ENCODE data around the gene MRAS. TPM values are rescaled to one million over a fixed set of nuclear protein-coding genes. Genes with fewer than 3 reads are reported as not detected.

The MRAS gene
- total RNA-seq, 4 donors from 2014 or later: 35.6 to 59.2 (median 45.8) TPM

DNA sequence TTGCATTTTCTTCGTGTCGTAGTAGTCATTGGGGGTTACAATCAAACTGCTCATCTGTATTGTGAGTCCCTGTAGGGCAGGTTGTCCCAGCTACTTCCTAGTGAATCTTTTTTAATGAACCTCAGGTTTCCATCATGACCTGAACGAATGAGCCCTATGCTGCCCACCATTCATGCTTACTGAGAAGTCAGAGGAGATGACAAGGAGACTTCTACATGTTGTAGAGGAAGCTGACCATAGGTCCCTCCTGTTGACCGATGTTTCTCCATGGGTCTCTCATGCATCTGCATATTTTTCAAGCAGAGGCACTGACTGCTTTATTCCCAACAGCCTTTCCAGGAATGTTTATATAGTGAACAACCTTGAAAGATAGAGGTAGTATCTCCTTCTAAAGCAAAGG lies 13.8 kb upstream of the MRAS start:
- no peaks in the 10 kb centered on the region for H3K36me3 ChIP-seq
- H3K4me3 ChIP-seq: no peak overlapping the region
- intact Hi-C loops (cut with DNase I): loop anchor here (5.0 kb wide), 1 partner anchor 83 kb away; no protein-coding TSS in a partner anchor
- peaks cover 3 to 7% (median 4%) of the 10 kb centered on the region in 4 donors for H3K4me1 ChIP-seq
- H3K27me3 ChIP-seq: no peaks in the 10 kb centered on the region
- no peaks in the 10 kb centered on the region for H3K9me3 ChIP-seq
- no peak overlapping the region for H3K27ac ChIP-seq (replicated peaks in 1 of 4)
- WGBS: 87% methylated on average over 4 of the region's 4 CpGs
- TF ChIP-seq POLR2A (IDR thresholded peaks at IDR 0.05; ENCODE audit: low read depth) (no peak), POLR2AphosphoS5 (IDR thresholded peaks at IDR 0.05) (no peak), EP300 (IDR thresholded peaks at IDR 0.05) (no peak)
- TF ChIP-seq, protein P1, sequence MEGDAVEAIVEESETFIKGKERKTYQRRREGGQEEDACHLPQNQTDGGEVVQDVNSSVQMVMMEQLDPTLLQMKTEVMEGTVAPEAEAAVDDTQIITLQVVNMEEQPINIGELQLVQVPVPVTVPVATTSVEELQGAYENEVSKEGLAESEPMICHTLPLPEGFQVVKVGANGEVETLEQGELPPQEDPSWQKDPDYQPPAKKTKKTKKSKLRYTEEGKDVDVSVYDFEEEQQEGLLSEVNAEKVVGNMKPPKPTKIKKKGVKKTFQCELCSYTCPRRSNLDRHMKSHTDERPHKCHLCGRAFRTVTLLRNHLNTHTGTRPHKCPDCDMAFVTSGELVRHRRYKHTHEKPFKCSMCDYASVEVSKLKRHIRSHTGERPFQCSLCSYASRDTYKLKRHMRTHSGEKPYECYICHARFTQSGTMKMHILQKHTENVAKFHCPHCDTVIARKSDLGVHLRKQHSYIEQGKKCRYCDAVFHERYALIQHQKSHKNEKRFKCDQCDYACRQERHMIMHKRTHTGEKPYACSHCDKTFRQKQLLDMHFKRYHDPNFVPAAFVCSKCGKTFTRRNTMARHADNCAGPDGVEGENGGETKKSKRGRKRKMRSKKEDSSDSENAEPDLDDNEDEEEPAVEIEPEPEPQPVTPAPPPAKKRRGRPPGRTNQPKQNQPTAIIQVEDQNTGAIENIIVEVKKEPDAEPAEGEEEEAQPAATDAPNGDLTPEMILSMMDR (IDR thresholded peaks at IDR 0.05): no peak
- peak; percentile 66 for DNase-seq (ENCODE audit: extremely low spot score)

DNA sequence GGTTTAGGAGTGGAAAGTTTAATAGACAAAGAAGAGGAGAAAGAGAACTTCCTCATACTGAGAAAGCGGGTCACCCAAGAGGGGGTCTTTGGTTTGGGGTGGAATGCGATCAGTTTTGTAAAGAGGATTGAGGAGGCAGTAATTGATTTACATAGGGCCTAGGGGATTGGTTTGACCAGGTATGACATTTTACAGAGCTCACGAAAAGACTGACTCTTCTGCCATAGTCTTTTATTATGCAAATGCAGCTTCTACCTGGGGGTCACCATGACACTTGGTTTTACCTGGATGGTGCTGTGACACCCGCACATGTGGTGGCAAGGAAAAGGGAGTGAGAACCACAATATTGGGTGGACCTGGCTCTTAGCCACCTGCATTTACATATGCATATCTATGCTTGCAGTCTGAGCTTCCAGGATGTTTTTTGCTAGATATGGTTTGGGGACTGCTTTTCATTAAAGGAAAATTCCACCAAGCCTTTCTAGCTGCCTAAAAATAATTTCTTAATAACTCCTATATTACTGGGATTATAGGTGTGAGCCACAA lies 11.9 kb upstream of the MRAS start:
- Histone ChIP-seq H3K27ac (replicated peaks in 1 of 4) (no peak overlapping the region), H3K4me1 (no peaks in the 10 kb centered on the region), H3K36me3 (no peaks in the 10 kb centered on the region), H3K9me3 (no peaks in the 10 kb centered on the region), H3K27me3 (no peaks in the 10 kb centered on the region), H3K4me3 (no peak overlapping the region)
- TF ChIP-seq EP300 (IDR thresholded peaks at IDR 0.05): no peak
- no peak for TF ChIP-seq POLR2A (IDR thresholded peaks at IDR 0.05; ENCODE audit: low read depth)
- TF ChIP-seq, protein P1 (IDR thresholded peaks at IDR 0.05): no peak
- no peak for TF ChIP-seq POLR2AphosphoS5 (IDR thresholded peaks at IDR 0.05)
- intact Hi-C loops (cut with DNase I): no loop called here
- 94% methylated on average over 4 of the region's 4 CpGs for WGBS
- DNase-seq (ENCODE audit: extremely low spot score): no peak

- Histone ChIP-seq H3K27me3 (no peaks in the 10 kb centered on the region), H3K27ac (replicated peaks in 1 of 4) (no peak overlapping the region), H3K4me3 (no peak overlapping the region), H3K9me3 (no peaks in the 10 kb centered on the region), H3K36me3 (no peaks in the 10 kb centered on the region), H3K4me1 (no peaks in the 10 kb centered on the region)
- no peak for DNase-seq (ENCODE audit: extremely low spot score)
- 46% methylated on average over 5 of the region's 5 CpGs for WGBS
- TF ChIP-seq, protein P1 (IDR thresholded peaks at IDR 0.05): no peak
- TF ChIP-seq POLR2A (IDR thresholded peaks at IDR 0.05; ENCODE audit: low read depth): no peak
- no peak for TF ChIP-seq POLR2AphosphoS5 (IDR thresholded peaks at IDR 0.05)
- no peak for TF ChIP-seq EP300 (IDR thresholded peaks at IDR 0.05)
- intact Hi-C loops (cut with DNase I): no loop called here
These were observed 10.1 kb upstream of the MRAS start for GRCh38 chr3:138338244-138338643.

- Histone ChIP-seq H3K27ac (replicated peaks in 1 of 4) (no peak overlapping the region), H3K4me3 (no peak overlapping the region), H3K4me1 (no peaks in the 10 kb centered on the region), H3K36me3 (no peaks in the 10 kb centered on the region), H3K27me3 (no peaks in the 10 kb centered on the region), H3K9me3 (no peaks in the 10 kb centered on the region)
- WGBS: 90% methylated on average over 4 of the region's 5 CpGs
- TF ChIP-seq, protein P1 (IDR thresholded peaks at IDR 0.05): no peak
- TF ChIP-seq POLR2AphosphoS5 (IDR thresholded peaks at IDR 0.05) (no peak), POLR2A (IDR thresholded peaks at IDR 0.05; ENCODE audit: low read depth) (no peak), EP300 (IDR thresholded peaks at IDR 0.05) (no peak)
- intact Hi-C loops (cut with DNase I): no loop called here
- DNase-seq (ENCODE audit: extremely low spot score): no peak
These were observed 9.6 kb upstream of the MRAS start for GRCh38 chr3:138338811-138339210.

DNA sequence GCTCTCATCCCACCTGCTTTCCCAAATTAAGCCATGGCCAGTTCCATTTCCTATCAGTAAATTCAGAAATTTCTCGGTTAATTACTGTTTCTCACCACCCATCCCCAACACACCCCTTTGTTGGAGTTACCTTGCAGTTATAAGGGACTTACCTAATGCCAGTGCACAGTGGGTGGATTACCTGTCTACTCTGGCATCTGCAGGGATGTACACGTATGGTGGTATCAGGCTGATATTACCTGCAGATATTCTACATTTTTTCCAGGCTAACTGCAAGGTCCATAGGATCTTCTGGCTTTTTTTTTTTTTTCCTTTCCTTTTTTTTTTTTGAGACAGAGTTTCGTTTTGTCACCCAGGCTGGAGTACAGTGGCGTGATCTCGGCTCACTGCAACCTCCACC lies 7.9 kb upstream of the MRAS start:
- DNase-seq (ENCODE audit: extremely low spot score): no peak
- no peaks in the 10 kb centered on the region for H3K9me3 ChIP-seq
- TF ChIP-seq, protein P1 (IDR thresholded peaks at IDR 0.05): no peak
- TF ChIP-seq POLR2A (IDR thresholded peaks at IDR 0.05; ENCODE audit: low read depth): no peak
- no peak for TF ChIP-seq EP300 (IDR thresholded peaks at IDR 0.05)
- no peak for TF ChIP-seq POLR2AphosphoS5 (IDR thresholded peaks at IDR 0.05)
- H3K27ac ChIP-seq (replicated peaks in 1 of 4): no peak overlapping the region
- WGBS: 89% methylated on average over 5 of the region's 5 CpGs
- no peaks in the 10 kb centered on the region for H3K4me1 ChIP-seq
- intact Hi-C loops (cut with DNase I): no loop called here
- no peaks in the 10 kb centered on the region for H3K27me3 ChIP-seq
- no peaks in the 10 kb centered on the region for H3K36me3 ChIP-seq
- H3K4me3 ChIP-seq: no peak overlapping the region

Data from esophagus muscularis mucosa (tissue), 4 donors.